ENCODE results near the gene WASF2.
"Not testable (repeated sequence)": the region's sequence is repeated elsewhere in the genome, so short reads cannot be mapped to it uniquely, and the experiment has no call there.

The WASF2 gene

DNA sequence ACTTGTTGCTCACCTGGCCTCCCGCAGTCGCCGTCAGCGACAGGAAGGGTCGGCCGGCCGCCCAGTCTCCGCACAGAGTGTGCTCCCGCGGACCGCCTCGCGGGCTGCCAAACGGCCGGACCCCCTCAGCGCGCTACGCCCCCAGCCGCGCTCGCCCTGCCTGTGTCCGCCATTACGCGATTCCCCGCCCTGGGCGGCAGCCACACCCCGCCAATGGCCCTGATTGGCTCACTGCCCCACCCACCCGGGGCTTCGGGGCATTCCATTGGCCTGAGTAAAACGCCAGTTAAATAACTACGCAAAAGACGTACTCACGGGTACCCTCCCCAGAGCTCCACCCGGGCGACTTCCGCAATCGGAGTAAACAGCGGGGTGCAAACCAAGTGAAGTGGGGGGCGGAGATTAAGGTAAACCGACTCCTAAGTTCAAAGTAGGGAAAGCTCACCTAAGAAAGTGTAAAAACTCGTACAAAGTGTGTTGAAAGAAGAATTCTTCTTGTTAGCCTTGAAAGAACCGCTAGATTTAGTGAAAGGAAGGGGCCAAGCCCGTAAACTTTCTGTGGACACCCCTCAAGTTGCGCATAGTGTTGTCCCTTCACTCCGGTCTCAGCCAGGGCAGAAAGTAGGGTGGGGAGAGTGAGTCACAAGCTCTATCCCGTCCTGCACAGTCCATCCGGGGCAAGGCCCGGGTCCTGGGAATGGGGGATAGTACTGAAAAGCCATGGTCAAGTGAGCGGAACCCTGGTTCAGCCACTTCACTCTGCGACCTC is at the start of gene WASF2:
WASF2 (minus strand) TSS at position 195 of the 769 bp plus-strand sequence. CDS start 61,277 bp downstream, outside the sequence.
- peak; percentile 94 for DNase-seq (ENCODE audit: low spot score)

DNA sequence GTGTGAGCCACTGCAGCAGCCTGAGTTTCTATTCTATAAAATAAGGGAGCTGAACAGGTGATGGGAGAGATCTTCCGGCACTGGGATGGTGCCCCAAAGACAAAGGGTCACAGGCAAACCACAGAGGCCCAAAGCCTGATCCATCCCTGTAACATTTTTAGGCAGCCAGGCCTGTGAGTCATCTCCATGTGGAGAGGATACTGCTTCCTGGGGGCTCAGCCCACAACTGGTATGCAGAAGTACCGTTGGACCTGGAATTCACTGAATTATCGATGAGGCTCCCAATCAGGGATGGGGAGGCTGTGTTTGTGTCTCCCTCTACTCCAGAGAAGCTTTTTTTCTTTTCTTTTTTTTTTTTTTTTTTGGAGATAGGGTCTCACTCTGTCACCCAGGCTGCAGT is 48.8 kb upstream of the WASF2 start:
- peak; percentile 87 for DNase-seq (ENCODE audit: low spot score)

DNA sequence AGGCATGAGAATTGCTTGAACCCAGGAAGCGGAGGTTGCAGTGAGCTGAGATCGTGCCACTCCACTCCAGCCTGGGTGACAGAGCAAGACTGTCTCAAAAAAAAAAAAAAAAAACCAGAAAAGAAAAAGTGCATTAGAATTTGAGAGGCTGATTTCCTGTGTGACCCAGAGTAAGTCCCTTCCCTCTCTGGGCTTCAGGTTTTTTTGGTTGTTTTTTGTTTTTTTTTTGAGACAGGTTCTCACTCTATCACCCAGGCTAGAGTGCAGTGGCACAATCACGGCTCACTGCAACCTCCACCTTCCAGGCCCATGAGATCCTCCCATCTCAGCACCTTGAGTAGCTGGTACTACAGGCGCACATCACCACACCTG is 48.3 kb upstream of the WASF2 start:
- DNase-seq (ENCODE audit: low spot score) = not testable (repeated sequence)

GRCh38 chr1:27536767-27537166 is 46.8 kb upstream of the WASF2 start:
- DNase-seq (ENCODE audit: low spot score) = peak; percentile 85

- no peak for DNase-seq (ENCODE audit: low spot score)
Observed at GRCh38 chr1:27536010-27536757, 46.2 kb upstream of the WASF2 start.

DNA sequence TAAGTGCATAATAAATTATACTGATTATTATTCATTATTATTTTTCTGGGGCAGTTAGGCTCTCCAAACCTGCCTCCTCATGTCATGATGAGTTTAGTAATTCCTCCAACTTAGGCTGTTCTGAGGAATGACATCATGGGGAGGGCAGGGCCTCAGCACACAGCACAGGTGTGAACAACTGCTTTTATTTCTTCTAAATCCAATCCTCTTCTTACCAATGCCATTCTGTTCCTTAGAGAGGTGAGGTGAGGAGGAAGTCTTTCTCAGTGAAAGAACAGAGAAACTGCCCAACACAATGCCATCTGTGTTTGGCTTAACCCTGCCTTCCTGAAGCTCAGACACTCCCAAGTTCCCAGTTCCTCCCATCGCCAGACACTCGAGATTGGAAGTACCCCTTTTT is 45.4 kb upstream of the WASF2 start:
- DNase-seq (ENCODE audit: low spot score) = no peak

DNA sequence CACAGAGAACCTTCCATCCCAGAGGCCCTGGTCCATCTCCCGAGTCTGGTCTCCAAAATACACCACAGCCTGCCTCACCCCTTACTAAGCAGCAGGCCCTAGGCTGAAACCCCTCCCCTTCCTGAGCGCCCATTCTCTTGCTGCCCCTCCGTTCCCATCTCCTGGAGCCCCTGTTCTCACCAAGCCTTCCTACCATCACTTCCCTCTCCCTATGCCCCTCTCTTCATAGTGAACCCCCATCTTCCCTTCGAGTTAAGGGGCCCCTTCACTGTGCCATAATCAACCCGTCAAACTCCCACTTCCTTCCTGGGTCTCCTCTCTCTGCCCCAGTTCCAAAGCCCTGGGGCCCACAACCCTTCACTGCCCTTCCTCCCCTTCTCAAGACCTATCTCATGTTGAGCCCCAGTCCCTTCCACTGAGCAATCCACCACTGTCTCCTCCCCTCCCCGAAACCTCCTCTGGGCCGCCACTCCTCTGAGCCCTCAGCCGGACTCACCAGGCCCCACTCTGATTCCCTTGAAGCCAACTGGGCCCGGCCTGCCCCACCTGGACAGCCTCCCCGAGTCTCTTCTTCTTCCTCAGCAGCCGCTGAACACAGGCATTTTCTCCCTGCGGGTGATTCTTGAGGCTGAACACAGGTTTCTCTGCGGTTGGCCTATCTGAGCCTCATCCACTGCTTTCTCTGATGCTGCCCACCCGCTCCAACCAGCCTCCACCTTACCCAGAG is 42.2 kb upstream of the WASF2 start:
- DNase-seq (ENCODE audit: low spot score) = no peak

DNA sequence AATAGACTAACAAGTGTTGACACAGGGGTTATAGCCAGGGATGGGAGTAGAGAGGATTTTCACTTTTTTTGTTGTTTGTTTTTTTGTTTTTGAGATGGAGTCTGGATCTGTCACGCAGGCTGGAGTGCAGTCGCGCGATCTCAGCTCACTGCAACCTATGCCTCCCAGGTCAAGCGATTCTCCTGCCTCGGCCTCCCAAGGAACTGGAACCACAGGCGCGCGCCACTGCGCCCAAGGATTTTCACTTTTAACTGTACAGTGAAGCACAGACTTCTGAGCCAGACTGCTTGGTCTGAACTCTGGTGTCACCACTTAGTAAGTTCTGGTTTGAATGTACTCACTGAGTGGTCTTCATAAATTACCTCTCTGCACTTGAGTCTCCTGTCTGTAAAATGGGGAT is 40.2 kb upstream of the WASF2 start:
- DNase-seq (ENCODE audit: low spot score) = no peak

DNA sequence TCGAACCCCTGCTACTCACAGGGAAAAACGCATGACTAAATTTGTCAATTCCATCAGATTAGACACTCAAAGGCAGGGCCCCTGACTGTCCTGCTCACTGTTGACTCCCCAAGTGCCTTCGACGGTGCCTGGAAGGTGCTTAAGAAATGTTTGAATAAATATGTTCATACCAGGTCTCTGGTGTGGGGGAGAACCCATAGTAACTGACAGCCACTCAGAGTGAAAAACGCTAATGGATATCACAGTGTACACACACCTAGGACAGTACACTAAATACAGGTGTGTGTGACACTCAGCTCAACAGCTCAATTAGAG is 39.7 kb upstream of the WASF2 start:
- no peak for DNase-seq (ENCODE audit: low spot score)

DNA sequence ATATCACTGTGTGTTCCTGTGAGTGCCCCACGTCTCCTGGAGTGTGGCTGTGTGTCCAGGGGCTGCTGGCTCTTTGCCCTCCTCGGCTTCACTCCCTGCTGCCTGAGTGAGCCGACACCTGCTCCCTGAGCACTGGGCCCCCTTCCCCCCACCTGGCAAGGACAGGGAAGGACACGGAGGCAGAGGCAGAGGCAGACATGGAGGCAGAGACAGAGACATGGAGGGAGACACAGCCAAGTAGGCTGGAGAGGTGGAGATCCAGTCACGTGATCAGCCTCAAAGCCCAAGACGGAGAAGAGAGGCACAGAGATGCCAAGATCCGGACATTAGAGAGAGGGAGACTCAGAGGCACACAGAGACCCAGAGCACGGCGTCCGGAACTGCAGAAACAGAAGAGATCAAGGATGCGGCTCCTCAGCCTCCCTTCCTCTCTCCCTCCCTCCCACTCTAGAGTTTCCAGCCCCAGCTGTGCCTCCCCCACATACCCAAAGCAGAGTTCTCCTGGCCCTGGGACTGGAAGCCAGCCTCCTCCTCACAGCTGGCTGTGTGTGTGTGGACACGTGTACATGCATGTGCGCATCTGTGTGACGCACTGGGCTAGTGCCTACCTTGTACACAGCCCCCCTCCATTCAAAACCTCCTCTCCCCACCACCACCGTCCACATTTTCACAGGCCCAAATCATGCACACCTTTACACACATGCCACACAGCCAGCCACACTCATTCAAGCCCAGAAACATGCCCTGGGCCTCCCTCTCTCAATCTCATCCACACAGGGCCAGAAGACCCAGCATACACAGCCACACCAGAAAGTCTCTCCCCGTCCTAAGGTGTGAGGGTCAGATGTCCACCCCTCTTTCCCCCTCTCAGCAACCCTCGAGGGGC is 39.1 kb upstream of the WASF2 start:
- DNase-seq (ENCODE audit: low spot score) = peak; percentile 71

DNA sequence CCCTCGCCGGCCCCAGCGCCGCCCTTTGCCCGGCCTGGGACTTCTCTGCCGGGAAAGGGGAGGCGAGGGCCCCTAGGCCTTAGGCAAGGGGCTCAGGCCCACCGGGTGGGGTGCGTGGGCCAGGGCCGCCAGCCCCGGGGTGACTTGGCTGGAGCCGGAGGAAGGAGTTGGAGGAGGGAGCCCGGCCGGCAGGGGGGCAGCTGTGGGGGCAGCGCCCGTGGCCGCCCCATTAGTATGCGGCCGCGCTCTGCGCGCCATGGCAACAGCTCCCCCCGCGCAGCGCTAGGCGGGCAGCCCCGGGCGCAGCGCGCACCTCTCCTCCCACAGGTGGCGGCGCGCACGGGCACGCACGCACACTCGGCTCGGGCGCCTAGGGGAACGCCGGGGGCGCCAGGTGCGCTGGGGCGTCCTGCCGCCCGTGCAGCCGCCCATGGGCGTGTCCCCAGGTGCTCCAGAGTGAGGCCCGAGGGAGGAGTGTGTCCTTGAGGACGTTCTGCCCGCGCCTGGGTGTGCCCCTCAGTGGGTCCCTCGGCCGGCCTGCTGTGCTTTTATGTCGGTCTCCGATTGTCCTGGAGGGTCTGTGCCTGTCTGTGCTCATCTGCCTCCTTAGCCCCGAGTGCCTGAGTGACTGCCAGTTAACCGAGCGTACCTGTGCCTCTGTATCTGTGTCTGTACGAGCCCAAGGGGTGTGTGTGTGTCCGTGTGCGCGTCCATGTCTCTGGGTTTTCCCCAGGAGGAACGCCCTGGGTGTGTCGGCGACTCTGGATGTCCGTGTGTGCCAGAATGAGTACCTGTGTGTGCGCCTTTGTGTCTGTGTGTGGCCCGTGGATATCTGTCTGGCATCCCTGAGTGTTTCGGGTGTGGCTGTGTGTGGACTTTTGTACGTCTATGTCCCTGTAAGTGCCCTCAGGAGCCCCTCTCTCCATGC is 38.2 kb upstream of the WASF2 start:
- no peak for DNase-seq (ENCODE audit: low spot score)

GRCh38 chr1:27527223-27527889 is 37.4 kb upstream of the WASF2 start:
- no peak for DNase-seq (ENCODE audit: low spot score)

DNA sequence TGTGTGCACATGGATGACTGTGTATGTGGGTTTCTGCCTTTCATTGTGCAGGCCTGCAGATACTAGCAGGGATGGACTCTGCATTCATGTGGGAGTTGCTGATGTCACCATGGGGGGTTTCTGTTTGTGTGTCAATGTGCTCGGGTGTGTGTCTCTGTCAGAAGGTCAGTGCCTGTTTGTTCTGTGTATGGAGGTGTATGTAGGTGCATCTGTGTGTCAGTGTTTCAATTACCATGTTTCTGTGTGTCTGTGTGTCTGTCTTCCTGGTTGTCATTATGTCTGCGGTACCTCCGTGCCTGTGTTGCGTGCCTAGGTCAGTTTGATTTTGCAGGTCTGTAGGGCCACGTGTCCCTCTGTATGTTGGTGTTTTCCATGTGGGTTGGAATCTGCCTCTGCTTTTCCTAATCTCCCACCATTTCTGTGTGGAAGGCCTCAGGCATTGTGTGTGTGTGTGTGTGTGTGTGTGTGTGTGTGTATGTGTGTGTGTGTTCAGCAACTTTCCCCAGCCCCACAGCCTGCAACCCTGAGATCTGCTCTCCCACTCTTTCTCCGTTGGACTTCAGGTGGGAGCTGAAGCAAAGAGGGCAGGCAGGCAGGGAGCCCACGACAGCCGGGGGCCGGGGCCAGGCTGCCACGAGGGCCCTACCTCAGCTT is 36.7 kb upstream of the WASF2 start:
- no peak for DNase-seq (ENCODE audit: low spot score)

DNA sequence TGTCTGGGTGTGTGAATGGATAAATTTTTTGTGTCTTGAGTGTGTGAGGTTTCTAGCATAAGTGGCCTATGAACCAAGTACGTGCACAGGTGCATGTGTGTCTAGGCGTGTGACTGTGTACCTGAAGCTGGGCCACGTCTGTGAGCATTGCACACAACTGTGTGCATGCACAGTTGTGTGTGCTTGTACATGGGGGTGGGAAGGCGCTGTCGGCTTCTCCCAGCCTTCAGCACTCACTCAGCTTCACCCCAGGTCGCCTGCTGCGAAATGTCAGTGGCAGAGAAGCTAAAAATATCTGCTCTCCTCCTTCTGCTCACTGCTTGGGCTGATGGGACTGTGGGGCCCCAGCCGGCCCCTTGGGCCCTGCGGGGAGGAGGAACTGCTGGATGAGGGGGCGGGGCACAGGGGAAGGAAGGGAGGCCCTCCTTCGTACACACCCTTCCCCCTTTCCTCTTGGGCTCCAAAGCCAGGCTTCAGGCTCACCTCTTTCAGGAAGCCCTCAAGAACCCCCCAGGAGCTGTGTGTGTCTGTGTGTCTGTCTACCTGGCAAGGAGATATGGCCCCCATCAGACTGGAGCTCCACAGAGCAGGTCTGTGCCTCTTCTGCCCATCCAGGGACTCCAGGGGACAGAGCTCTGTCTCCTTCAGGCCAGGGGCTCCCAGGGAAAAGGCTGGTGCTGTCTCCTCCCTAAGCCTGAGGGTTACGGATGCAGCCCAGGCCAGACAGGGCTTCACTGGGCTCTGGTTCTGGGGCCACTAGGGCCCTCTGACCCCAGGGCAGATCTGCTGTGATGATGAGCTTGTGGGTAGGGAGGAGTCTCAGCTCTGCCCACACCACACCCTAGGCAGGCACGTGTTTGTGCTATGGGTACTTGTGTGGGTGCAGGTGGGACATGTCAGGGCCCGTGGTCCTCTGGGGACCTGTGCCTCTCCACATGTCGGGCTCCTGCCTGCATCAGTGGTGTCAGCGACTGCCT is 35.6 kb upstream of the WASF2 start:
- peak; percentile 73 for DNase-seq (ENCODE audit: low spot score)

- DNase-seq (ENCODE audit: low spot score) = no peak
Observed at GRCh38 chr1:27523337-27524020, 33.5 kb upstream of the WASF2 start.

GRCh38 chr1:27522432-27523336 is 32.7 kb upstream of the WASF2 start:
- DNase-seq (ENCODE audit: low spot score) = peak; percentile 63

GRCh38 chr1:27521861-27522431 is 32.0 kb upstream of the WASF2 start:
- DNase-seq (ENCODE audit: low spot score) = peak; percentile 27

Data from GM03348 (cell line).